HCT116 (cell line): ENCODE measurements around the gene FSD1L. TPM values are rescaled to one million over a fixed set of nuclear protein-coding genes. Genes with fewer than 3 reads are reported as not detected.

ENCODE experiments used
- ATAC-seq: fragments of 200-7000 bp; cut with Tn5 transposase; 2 replicates; pipeline ENCODE4 v1.9.1; 2020; ENCODE audit warnings: mild to moderate bottlenecking, moderate library complexity
- BruUV-seq: library from RNA; stranded (reverse); fragments of 400-500 nt; replicated peaks from 2 replicates; lab custom pipeline; 2021; lab: Mats Ljungman, UMichigan
- CTCF ChIA-PET: fragments of 300-600 bp; sonication (Branson Sonifier 250); formaldehyde crosslinking; loops from one replicate; lab custom pipeline; 2021; ENCODE audit warnings: antibody characterized with exemption; lab: Charles Lee
- POLR2A ChIA-PET: fragments of 300-600, 350-600 bp; sonication (Branson Sonifier 250); formaldehyde crosslinking; loops from one replicate; lab custom pipeline; 2021; ENCODE audit warnings: antibody characterized with exemption; lab: Charles Lee
- RAD21 ChIA-PET, 2 experiments: fragments of 300-600 bp; sonication (Branson Sonifier 250); formaldehyde crosslinking; loops; one replicate each; lab custom pipeline; 2023; ENCODE audit warnings: low total read pairs in 2 of 2; ENCODE audit not compliant: uncharacterized antibody in 2 of 2, unreplicated experiment in 2 of 2, low non-redundant PET in 1 of 2; lab: Charles Lee
- DNase-seq: peaks from one replicate; pipeline ENCODE4 v3.0.0-alpha.2; 2010; ENCODE audit warnings: low read depth, low spot score
- H2AFZ ChIP-seq: fragments of 200-600 bp; shearing (Covaris generic), sonication (generic); 2 replicates; pipeline ENCODE4 v1.6.1; 2017; ENCODE audit warnings: low read depth, mixed run types, mixed read lengths, antibody characterized with exemption, low read length; ENCODE audit not compliant: poor library complexity, severe bottlenecking
- H3K27ac ChIP-seq: 2 replicates; pipeline ENCODE4 v1.5.1; 2012; ENCODE audit warnings: low read depth, low read length
- H3K27me3 ChIP-seq: fragments of 200-600 bp; sonication (generic); 2 replicates; pipeline ENCODE4 v1.6.1; 2016; ENCODE audit warnings: mixed run types, low read length, mixed read lengths; ENCODE audit not compliant: insufficient read depth
- H3K36me3 ChIP-seq, 2 experiments: fragments of 200-500 bp in 1 of 2; fragments of 200-600 bp in 1 of 2; sonication (Bioruptor generic) in 1 of 2; sonication (generic) in 1 of 2; 2 replicates each; pipeline versions ENCODE4 v1.5.1 to v1.6.1; 2014 to 2016; ENCODE audit warnings: low read length in 2 of 2, inconsistent platforms in 1 of 2, mixed read lengths in 1 of 2, mixed run types in 1 of 2; ENCODE audit not compliant: insufficient read depth in 2 of 2, control insufficient read depth in 1 of 2
- H3K4me1 ChIP-seq, 2 experiments: fragments of 200-600 bp in 1 of 2; sonication (generic) in 1 of 2; 2 replicates each; pipeline versions ENCODE4 v1.5.1 to v1.6.1; 2012 to 2017; ENCODE audit warnings: low read length in 2 of 2, inconsistent platforms in 1 of 2, mild to moderate bottlenecking in 1 of 2, mixed read lengths in 1 of 2, mixed run types in 1 of 2, moderate library complexity in 1 of 2; ENCODE audit not compliant: insufficient read depth in 2 of 2, control insufficient read depth in 1 of 2
- H3K4me2 ChIP-seq: fragments of 200-600 bp; sonication (generic); 2 replicates; pipeline ENCODE4 v1.6.1; 2017; ENCODE audit warnings: mixed run types, low read length, mixed read lengths
- H3K4me3 ChIP-seq, 2 experiments: fragments of 200-600 bp in 1 of 2; sonication (generic) in 1 of 2; replicated peaks in 1 of 2; 2 replicates each; pipeline ENCODE4 v1.5.1; 2011 to 2016; ENCODE audit warnings: low read length in 2 of 2, control low read depth in 1 of 2, low read depth in 1 of 2, mild to moderate bottlenecking in 1 of 2, mixed read lengths in 1 of 2, mixed run types in 1 of 2
- H3K79me2 ChIP-seq: fragments of 200-600 bp; sonication (generic); 2 replicates; pipeline ENCODE4 v1.6.1; 2017; ENCODE audit warnings: mild to moderate bottlenecking, mixed run types, low read length, moderate library complexity, mixed read lengths; ENCODE audit not compliant: insufficient read depth
- H3K9ac ChIP-seq: fragments of 200-600 bp; sonication (generic); 2 replicates; pipeline ENCODE4 v1.6.1; 2016; ENCODE audit warnings: low read length, mixed read lengths
- H3K9me2 ChIP-seq: fragments of 200-600 bp; sonication (generic), shearing (Covaris generic); 2 replicates; pipeline ENCODE4 v1.6.1; 2017; ENCODE audit warnings: mixed run types, mild to moderate bottlenecking, moderate library complexity; ENCODE audit not compliant: insufficient read depth
- H3K9me3 ChIP-seq, 2 experiments: fragments of 200-500 bp in 1 of 2; fragments of 200-600 bp in 1 of 2; sonication (Bioruptor generic) in 1 of 2; sonication (generic) in 1 of 2; 2 replicates each; pipeline ENCODE4 v1.6.1; 2014 to 2017; ENCODE audit warnings: low read length in 2 of 2, mixed read lengths in 2 of 2, inconsistent platforms in 1 of 2, low read depth in 1 of 2, mild to moderate bottlenecking in 1 of 2, mixed run types in 1 of 2, moderate library complexity in 1 of 2; ENCODE audit not compliant: control insufficient read depth in 1 of 2, insufficient read depth in 1 of 2
- H4K20me1 ChIP-seq: fragments of 200-600 bp; sonication (generic), shearing (Covaris generic); 2 replicates; pipeline ENCODE4 v1.6.1; 2017; ENCODE audit warnings: mixed run types, mild to moderate bottlenecking, moderate library complexity; ENCODE audit not compliant: insufficient read depth
- CBX3 ChIP-seq: IDR thresholded peaks from 2 replicates; pipeline ENCODE4 v1.6.1; 2012; ENCODE audit warnings: low read depth
- CEBPB ChIP-seq: IDR thresholded peaks from 2 replicates; pipeline ENCODE4 v1.6.1; 2012; ENCODE audit warnings: low read depth
- EGR1 ChIP-seq: IDR thresholded peaks from 2 replicates; pipeline ENCODE4 v1.6.1; 2012; ENCODE audit warnings: low read depth
- EZH2 ChIP-seq: fragments of 200-600 bp; sonication (generic); IDR thresholded peaks from 2 replicates; pipeline ENCODE4 v1.6.1; 2017; ENCODE audit warnings: antibody characterized with exemption, mixed run types
- EZH2phosphoT487 ChIP-seq: fragments of 200-600 bp; IDR thresholded peaks from 2 replicates; pipeline ENCODE4 v1.6.1; 2018; ENCODE audit warnings: antibody characterized with exemption, borderline replicate concordance
- FOSL1 ChIP-seq: IDR thresholded peaks from 2 replicates; pipeline ENCODE4 v1.6.1; 2012; ENCODE audit warnings: low read depth
- JUND ChIP-seq: IDR thresholded peaks from 2 replicates; pipeline ENCODE4 v1.6.1; 2012
- POLR2A ChIP-seq: IDR thresholded peaks from 2 replicates; pipeline ENCODE4 v1.7.0; 2011; ENCODE audit warnings: borderline replicate concordance; ENCODE audit not compliant: insufficient read depth, insufficient read length; ENCODE audit errors: extremely low read depth
- POLR2AphosphoS5 ChIP-seq: IDR thresholded peaks from 2 replicates; pipeline ENCODE4 v1.6.1; 2011; ENCODE audit warnings: mild to moderate bottlenecking, low read depth, low read length, moderate library complexity
- SP1 ChIP-seq: IDR thresholded peaks from 2 replicates; pipeline ENCODE4 v1.6.1; 2012; ENCODE audit warnings: low read depth
- SRF ChIP-seq: IDR thresholded peaks from 2 replicates; pipeline ENCODE4 v1.6.1; 2012; ENCODE audit warnings: low read depth
- TCF7L2 ChIP-seq: IDR thresholded peaks from 2 replicates; pipeline ENCODE4 v1.7.0; 2011; ENCODE audit warnings: borderline replicate concordance, inconsistent platforms; ENCODE audit not compliant: insufficient read depth, insufficient read length; ENCODE audit errors: extremely low read depth
- YY1 ChIP-seq: IDR thresholded peaks from 2 replicates; pipeline ENCODE4 v1.6.1; 2011; ENCODE audit warnings: low read length, low read depth, moderate library complexity, mild to moderate bottlenecking; ENCODE audit not compliant: insufficient replicate concordance; ENCODE audit errors: extremely low read depth
- ZFX ChIP-seq: fragments of 450-650 bp; IDR thresholded peaks from 2 replicates; pipeline ENCODE4 v1.6.1; 2017
- ZNF274 ChIP-seq: fragments of 200-500 bp; sonication (Bioruptor generic); IDR thresholded peaks from 2 replicates; pipeline ENCODE4 v1.6.1; 2014; ENCODE audit warnings: mild to moderate bottlenecking, low read depth, low read length, inconsistent platforms
- intact Hi-C: fragments of 100-400 bp; cut with micrococcal nuclease; formaldehyde crosslinking; loops from 2 replicates; pipeline ENCODE4 v1.10.0; 2022
- total RNA-seq: library from RNA; stranded (reverse); gene quantifications from one replicate; pipeline ENCODE4 v1.2.1, GENCODE V29; 2021; ENCODE audit not compliant: unreplicated experiment
- TF ChIP-seq, protein P1 (sequence below): IDR thresholded peaks from 2 replicates; pipeline ENCODE4 v1.6.1; 2012
- TF ChIP-seq, protein P2 (sequence below): IDR thresholded peaks from 2 replicates; pipeline ENCODE4 v1.6.1; 2012; ENCODE audit warnings: low read depth
- TF ChIP-seq, protein P3 (sequence below): IDR thresholded peaks from 2 replicates; pipeline ENCODE4 v1.6.1; 2011; ENCODE audit warnings: mild to moderate bottlenecking, low read length, moderate library complexity; ENCODE audit not compliant: insufficient replicate concordance; ENCODE audit errors: extremely low read depth
- TF ChIP-seq, protein P4 (sequence below): IDR thresholded peaks from 2 replicates; pipeline ENCODE4 v1.6.1; 2012
- TF ChIP-seq, protein P5 (sequence below), 3 experiments: fragments of 200-600 bp in 1 of 3; sonication (generic) in 1 of 3; IDR thresholded peaks in 2 of 3; conservative IDR thresholded peaks in 1 of 3; 2 replicates each; pipeline ENCODE4 v1.5.1; 2012 to 2017; ENCODE audit warnings: low read depth in 2 of 3, low read length in 2 of 3, antibody characterized with exemption in 1 of 3, borderline replicate concordance in 1 of 3, control low read depth in 1 of 3, mild to moderate bottlenecking in 1 of 3, mixed read lengths in 1 of 3, mixed run types in 1 of 3, moderate library complexity in 1 of 3; ENCODE audit not compliant: insufficient read depth in 1 of 3

The FSD1L gene
- total RNA-seq, 1 experiment from 2014 or later = 5.5 TPM

DNA sequence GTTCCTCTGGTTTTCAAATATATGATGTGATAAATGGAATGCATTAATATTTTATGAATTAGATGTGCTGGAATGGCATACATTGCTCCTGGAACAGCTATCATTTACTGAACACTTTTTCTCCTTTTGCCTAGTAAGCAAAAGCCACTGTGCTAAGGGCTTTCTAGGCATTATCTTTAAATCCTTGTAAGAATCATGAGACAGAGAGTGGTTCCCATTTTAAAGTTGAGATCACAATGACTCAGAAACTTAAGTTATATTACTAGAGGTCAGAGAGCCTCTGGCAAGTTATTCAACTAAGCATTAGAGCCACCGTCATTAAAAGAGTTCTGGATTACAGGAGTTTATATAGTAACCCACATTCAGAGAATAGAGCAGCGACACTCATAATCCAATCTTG is 26.7 kb upstream of the FSD1L start:
- DNase-seq (no peak), ATAC-seq (no peak)
- H4K20me1 ChIP-seq = no peaks in the 10 kb centered on the region
- H3K9ac ChIP-seq = no peak overlapping the region
- TF ChIP-seq, protein P1, sequence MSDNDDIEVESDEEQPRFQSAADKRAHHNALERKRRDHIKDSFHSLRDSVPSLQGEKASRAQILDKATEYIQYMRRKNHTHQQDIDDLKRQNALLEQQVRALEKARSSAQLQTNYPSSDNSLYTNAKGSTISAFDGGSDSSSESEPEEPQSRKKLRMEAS = no peak
- TF ChIP-seq SP1 = no peak
- TF ChIP-seq, protein P2, sequence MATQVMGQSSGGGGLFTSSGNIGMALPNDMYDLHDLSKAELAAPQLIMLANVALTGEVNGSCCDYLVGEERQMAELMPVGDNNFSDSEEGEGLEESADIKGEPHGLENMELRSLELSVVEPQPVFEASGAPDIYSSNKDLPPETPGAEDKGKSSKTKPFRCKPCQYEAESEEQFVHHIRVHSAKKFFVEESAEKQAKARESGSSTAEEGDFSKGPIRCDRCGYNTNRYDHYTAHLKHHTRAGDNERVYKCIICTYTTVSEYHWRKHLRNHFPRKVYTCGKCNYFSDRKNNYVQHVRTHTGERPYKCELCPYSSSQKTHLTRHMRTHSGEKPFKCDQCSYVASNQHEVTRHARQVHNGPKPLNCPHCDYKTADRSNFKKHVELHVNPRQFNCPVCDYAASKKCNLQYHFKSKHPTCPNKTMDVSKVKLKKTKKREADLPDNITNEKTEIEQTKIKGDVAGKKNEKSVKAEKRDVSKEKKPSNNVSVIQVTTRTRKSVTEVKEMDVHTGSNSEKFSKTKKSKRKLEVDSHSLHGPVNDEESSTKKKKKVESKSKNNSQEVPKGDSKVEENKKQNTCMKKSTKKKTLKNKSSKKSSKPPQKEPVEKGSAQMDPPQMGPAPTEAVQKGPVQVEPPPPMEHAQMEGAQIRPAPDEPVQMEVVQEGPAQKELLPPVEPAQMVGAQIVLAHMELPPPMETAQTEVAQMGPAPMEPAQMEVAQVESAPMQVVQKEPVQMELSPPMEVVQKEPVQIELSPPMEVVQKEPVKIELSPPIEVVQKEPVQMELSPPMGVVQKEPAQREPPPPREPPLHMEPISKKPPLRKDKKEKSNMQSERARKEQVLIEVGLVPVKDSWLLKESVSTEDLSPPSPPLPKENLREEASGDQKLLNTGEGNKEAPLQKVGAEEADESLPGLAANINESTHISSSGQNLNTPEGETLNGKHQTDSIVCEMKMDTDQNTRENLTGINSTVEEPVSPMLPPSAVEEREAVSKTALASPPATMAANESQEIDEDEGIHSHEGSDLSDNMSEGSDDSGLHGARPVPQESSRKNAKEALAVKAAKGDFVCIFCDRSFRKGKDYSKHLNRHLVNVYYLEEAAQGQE = no peak
- TF ChIP-seq, protein P3, sequence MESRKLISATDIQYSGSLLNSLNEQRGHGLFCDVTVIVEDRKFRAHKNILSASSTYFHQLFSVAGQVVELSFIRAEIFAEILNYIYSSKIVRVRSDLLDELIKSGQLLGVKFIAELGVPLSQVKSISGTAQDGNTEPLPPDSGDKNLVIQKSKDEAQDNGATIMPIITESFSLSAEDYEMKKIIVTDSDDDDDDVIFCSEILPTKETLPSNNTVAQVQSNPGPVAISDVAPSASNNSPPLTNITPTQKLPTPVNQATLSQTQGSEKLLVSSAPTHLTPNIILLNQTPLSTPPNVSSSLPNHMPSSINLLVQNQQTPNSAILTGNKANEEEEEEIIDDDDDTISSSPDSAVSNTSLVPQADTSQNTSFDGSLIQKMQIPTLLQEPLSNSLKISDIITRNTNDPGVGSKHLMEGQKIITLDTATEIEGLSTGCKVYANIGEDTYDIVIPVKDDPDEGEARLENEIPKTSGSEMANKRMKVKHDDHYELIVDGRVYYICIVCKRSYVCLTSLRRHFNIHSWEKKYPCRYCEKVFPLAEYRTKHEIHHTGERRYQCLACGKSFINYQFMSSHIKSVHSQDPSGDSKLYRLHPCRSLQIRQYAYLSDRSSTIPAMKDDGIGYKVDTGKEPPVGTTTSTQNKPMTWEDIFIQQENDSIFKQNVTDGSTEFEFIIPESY = no peak
- no peak for TF ChIP-seq JUND
- no peak for TF ChIP-seq CEBPB
- TF ChIP-seq EZH2phosphoT487 = no peak
- no peak for TF ChIP-seq POLR2AphosphoS5
- no peak for TF ChIP-seq EZH2
- TF ChIP-seq TCF7L2 = no peak
- TF ChIP-seq CBX3 = no peak
- no peak for TF ChIP-seq FOSL1
- TF ChIP-seq EGR1 = no peak
- TF ChIP-seq, protein P4, sequence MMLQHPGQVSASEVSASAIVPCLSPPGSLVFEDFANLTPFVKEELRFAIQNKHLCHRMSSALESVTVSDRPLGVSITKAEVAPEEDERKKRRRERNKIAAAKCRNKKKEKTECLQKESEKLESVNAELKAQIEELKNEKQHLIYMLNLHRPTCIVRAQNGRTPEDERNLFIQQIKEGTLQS = no peak
- TF ChIP-seq, protein P5, sequence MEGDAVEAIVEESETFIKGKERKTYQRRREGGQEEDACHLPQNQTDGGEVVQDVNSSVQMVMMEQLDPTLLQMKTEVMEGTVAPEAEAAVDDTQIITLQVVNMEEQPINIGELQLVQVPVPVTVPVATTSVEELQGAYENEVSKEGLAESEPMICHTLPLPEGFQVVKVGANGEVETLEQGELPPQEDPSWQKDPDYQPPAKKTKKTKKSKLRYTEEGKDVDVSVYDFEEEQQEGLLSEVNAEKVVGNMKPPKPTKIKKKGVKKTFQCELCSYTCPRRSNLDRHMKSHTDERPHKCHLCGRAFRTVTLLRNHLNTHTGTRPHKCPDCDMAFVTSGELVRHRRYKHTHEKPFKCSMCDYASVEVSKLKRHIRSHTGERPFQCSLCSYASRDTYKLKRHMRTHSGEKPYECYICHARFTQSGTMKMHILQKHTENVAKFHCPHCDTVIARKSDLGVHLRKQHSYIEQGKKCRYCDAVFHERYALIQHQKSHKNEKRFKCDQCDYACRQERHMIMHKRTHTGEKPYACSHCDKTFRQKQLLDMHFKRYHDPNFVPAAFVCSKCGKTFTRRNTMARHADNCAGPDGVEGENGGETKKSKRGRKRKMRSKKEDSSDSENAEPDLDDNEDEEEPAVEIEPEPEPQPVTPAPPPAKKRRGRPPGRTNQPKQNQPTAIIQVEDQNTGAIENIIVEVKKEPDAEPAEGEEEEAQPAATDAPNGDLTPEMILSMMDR (IDR thresholded peaks at IDR 0.05 in 2 of 3, conservative IDR thresholded peaks at IDR 0.05 in 1 of 3; ENCODE audit: borderline replicate concordance in 1 of 3, insufficient read depth in 1 of 3, low read depth in 2 of 3, low read length in 2 of 3) = no peak
- TF ChIP-seq YY1 = no peak
- no peak for TF ChIP-seq ZNF274
- TF ChIP-seq SRF = no peak
- no peak for TF ChIP-seq ZFX
- TF ChIP-seq POLR2A = no peak
- no TSS peak for BruUV-seq
- ChIA-PET POLR2A (no interaction called here), RAD21 (no interaction called here), CTCF (no interaction called here)
- H3K79me2 ChIP-seq = no peaks in the 10 kb centered on the region
- no peaks in the 10 kb centered on the region for H3K4me1 ChIP-seq
- H3K36me3 ChIP-seq = no peaks in the 10 kb centered on the region
- no peaks in the 10 kb centered on the region for H3K27me3 ChIP-seq
- intact Hi-C loops = no loop called here
- no peaks in the 10 kb centered on the region for H3K9me2 ChIP-seq
- no peak overlapping the region for H3K27ac ChIP-seq
- H2AFZ ChIP-seq = no peak overlapping the region
- H3K4me3 ChIP-seq = no peak overlapping the region
- no peak overlapping the region for H3K4me2 ChIP-seq
- H3K9me3 ChIP-seq = no peaks in the 10 kb centered on the region
